GM11168 (cell line): ENCODE data around the gene CLTCL1.
"Not testable (repeated sequence)": the region's sequence is repeated elsewhere in the genome, so short reads cannot be mapped to it uniquely, and the experiment has no call there.

Experiments used
- in situ Hi-C: fragments of 300-500 bp; cut with MboI; formaldehyde crosslinking; loops from one replicate; pipeline ENCODE4 v1.12.0; 2022; ENCODE audit warnings: low sequenced_read_pairs; ENCODE audit not compliant: unreplicated experiment

The CLTCL1 gene

GRCh38 chr22:19158649-19159048 lies 132.9 kb downstream of the CLTCL1 start:
- in situ Hi-C loops: not testable (repeated sequence)

DNA sequence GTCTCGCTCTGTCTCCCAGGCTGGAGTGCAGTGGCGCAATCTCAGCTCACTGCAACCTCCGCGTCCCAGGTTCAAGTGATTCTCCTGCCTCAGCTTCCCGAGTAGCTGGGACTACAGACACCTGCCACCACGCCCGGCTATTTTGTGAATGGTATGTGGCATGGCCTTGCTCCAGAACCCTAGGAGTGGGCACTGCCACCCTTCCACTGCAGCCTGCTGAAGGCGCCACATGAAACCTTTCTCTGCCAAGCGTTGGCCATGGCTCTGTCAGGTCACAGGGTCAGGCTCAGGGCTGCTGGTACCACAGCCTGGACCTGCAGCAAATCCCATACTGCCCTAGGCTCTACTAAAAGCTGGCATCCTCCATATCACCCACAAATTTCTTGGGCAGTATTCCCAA lies 135.4 kb downstream of the CLTCL1 start:
- in situ Hi-C loops: not testable (repeated sequence)

DNA sequence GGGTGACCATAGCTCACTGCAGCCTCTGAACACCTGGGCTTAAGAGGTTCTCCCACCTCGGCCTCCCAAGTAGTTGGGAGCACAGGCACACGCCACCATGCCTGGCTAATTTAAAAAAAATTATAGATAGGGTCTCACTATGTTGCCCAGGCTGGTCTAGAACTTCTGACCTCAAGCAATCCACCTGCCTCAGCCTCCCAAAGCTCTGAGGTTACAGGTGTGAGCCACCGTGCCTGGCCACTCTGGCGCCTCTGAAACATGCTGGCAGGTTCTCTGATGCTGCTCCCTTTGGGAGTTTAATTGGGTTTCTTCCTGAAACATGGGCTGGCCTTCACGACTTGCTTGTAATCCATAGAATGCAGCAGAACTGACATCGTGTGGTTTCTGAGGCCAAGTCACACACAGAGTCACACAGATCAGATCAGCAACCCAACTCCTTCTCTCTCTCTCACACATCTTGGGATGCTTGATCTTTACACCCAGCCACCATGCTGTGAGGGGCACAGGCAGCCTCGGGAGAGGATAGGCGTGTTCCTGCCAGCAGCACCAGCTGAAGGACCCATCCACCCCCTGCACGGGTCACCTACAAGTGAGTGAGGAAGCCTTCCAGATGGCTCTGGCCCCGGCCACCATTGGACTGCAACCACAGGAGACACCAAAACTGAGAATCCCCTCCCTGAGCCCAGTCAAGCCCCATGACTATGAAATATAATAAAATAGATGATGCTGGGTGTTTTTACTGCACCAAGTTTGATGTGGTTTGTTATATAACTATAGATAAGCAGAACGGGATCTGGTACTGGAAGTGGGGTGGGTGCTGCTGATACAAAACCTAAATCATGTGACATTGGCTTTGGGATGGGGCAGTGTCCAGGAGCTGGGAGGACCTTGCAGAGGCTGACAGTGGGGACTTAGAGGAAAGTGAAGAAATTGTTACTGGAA lies 138.3 kb downstream of the CLTCL1 start:
- in situ Hi-C loops: no loop called here

GRCh38 chr22:19151329-19152191 lies 140.0 kb downstream of the CLTCL1 start:
- in situ Hi-C loops: no loop called here

DNA sequence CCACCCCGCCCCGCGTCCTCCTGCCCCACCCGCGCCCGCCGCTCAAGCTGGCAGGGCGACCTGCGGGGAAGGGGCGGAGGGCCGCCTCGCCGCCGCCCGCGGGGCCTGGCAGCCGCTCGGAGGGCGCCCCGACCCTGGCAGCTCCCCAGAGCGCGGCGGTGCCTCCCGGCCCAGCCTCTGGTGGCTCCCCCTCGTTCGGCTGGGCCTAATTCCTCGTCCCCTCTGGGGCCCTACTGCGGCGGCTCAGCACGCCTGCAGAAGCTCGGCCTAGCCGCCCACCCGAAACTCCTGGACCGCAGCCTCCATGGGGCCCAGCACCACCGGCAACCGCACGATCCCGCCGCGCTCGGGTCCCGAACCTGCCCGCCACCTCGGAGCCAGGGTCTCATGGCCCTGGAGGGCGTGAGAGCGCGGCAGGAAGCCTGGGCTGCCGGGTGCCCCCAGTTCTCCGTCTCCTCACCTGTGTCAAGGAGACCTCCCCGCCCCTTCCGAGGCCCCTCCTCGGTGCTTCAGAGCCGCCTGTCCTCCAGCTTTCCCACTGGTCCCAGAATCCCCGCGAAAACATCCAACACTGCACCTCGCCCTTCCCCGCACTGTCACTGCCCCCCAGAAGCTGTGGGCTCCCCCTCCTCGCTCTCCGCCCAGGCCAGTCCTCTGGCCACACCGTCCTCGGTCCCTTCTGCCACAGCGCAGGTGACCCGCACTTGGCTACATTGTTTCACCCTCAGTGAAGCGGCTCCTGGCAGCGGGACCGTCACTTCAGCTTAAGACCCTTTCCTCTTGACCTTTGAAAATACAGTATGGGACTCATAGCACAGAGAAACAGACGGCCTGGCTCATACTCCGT lies 140.8 kb downstream of the CLTCL1 start:
- in situ Hi-C loops: no loop called here

- in situ Hi-C loops: no loop called here
These were observed 141.5 kb downstream of the CLTCL1 start, which contains the start of gene GSC2 for GRCh38 chr22:19149991-19150390. Gene GSC2, minus strand, starts transcription at chr22:19150292. Its CDS starts 9 bp downstream, at chr22:19150283.

GRCh38 chr22:19149047-19149883 lies 142.3 kb downstream of the CLTCL1 start:
- in situ Hi-C loops: no loop called here

DNA sequence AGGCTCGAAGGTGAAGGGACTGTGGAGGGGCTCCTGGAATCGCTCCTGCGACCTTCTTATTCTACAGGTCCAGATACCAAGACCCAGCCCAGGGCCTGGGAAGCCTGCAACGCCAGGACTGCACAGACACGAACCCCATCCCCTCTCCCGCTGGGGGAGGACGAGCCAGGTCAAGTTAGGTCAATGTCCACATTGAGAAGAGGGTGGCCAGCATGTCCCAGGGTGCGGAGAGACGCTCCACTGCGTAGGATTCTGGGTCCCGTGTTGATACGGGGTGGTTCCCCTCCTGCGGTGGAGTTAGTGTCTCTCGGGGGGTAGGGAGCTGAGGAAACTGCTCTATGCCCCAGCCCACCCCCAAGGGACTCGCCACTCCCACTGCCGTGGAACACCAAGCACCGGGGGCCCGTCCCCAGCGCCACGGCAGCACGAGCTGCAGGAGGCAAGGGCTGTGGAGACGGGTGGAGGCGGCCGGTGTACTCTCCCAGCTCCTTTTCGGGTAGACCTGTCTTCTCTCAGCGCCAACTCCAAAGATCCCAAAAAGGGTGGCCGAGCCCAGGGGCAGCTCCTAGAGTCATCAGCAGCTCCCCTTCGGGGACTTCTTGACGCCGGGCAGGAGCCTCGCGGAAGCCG lies 143.0 kb downstream of the CLTCL1 start:
- in situ Hi-C loops: no loop called here

GRCh38 chr22:19147195-19147780 lies 144.2 kb downstream of the CLTCL1 start:
- in situ Hi-C loops: no loop called here

DNA sequence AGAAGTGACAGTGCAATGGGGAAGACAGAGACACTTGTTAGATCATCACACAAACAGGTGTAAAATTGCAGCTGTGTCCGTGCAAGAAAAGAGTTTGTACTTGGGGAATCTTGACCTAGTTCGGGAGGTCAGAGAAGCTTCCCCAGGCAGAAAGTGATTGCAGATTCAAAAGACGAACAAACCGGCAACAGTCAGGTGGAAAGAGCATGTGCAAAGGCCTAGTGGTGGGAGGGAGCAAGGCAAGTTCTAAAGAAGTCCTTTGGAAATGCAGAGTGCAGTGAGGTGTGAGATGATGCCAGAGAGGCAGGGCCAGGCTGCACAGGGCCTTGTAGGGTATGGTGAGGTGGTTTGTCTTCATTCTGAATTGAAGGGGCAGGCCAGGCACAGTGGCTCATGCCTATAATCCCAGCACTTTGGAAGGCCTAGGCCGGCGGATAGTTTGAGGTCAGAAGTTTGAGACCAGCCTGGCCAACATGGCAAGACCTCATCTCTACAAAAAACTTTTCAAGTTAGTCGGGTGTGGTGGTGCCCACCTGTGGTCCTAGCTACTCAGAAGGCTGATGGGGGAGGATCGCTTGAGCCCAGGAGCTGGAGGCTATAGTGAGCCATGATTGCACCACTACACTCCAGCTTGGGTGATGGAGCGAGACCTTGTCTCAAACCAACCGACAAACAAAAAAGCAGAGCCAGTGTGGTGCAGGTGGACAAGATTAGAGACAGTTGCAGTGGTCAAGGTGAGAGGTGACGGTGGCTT lies 145.1 kb downstream of the CLTCL1 start:
- in situ Hi-C loops: no loop called here

- in situ Hi-C loops: no loop called here
These were observed 147.5 kb downstream of the CLTCL1 start for GRCh38 chr22:19143967-19144400.

- in situ Hi-C loops: no loop called here
These were observed 148.3 kb downstream of the CLTCL1 start for GRCh38 chr22:19143212-19143611.

DNA sequence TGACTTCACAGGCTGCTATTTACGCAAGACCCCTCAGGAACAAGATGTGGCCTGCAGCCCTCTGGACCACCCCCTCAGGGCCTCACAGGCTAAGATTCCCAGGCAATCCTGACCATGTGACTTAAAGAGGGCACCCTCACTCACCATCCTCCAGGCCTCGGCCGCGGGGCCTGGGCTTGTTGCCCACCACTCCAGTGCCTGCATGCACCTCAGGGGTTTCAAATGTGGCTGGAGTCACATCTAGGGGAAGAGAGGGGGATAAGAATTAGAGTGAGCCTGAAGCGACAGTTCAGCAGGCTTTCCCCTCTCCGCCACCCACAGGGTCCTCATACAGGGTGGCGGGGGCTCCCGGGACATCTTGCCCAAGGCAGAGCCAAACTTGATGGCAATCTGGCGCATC lies 149.1 kb downstream of the CLTCL1 start:
- in situ Hi-C loops: no loop called here

DNA sequence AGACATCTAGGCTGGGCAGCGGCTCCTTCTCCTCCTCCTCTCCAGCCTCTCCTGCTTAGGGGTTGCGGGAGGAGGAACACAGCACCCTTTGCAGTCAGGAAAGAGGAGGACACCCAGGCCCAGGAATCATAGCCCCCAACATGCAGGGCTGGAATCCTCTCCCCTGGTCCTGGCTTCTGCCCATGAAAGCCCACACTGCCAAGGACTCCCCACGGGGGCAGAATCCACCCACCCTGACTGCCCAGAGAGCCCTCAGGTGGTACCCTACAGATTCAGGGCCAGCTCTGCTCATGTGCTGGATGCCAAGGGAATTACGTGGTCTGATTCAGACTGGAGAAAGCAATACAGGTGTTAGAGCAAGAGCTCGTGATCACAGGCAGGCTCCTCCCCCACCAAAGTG lies 151.5 kb downstream of the CLTCL1 start:
- in situ Hi-C loops: no loop called here

DNA sequence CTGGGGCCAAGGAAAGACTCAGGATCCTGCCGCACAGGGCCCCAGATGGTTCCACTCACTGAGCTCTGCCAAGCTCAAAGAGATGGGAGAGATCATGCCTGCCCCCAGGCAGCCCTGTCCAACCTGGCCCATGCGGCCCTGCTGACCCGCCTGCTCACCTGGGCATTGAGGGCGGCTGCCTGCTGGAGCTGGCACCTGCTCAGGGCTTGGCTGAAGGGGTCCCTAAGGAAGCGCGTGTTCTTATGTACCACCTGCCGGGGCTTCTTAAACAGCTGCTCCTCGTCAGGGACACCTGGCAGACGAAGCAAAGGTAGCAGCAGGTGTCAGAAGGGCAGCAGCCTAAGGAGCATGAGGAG lies 152.5 kb downstream of the CLTCL1 start:
- in situ Hi-C loops: no loop called here

DNA sequence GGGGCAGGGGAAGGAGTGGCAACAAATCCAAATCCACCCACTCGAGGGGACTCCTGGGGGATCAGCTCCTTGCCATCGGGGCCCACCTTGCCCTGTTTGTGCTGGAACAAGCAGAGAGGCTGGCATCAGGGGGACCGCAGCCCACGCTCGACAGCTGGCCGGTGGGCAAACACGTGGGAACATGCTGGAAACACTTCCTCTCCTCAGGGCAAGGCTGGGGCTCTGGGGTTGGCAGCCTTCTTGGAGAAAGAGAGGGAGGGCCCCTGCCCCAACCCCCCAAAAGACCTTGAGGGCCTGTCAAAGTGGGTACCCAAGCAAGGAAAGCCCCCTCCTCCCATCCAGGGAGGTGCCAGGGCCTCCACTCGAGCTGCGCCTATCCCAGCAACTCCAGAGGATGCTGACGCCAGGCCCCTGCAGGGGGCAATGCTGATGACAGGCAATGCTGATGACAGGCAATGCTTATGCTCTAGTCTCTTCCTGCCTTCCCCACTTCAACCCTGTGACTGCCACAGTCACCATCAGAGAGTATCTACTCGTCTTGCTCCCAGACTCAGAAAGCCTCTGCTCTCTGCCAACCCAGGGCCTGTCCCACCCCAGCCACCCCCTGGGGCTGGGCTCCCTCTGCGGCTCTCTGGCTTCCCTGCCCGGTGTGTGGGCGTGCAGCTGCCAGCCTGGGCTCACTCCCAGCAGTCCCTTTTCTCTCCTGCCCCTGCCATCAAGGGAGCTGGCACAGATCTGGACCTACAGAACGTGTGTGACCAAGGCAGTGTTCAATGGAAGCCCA lies 153.1 kb downstream of the CLTCL1 start:
- in situ Hi-C loops: no loop called here
